Hepatocyte (in vitro differentiated cells): ENCODE data around the gene CWF19L2.

ENCODE experiments used
- CTCF ChIP-seq: fragments of 200-600 bp; sonication (generic); IDR thresholded peaks from 2 replicates; pipeline ENCODE4 v1.5.1; 2016; ENCODE audit warnings: antibody characterized with exemption, mild to moderate bottlenecking; ENCODE audit not compliant: poor library complexity
- EZH2 ChIP-seq: fragments of 200-600 bp; sonication (generic); IDR thresholded peaks from 2 replicates; pipeline ENCODE4 v1.6.1; 2016; ENCODE audit warnings: antibody characterized with exemption, mild to moderate bottlenecking, borderline replicate concordance

GRCh38 chr11:107359701-107360100 lies 97.9 kb downstream of the CWF19L2 start:
- TF ChIP-seq EZH2 (no peak), CTCF (no peak)
